SK-MEL-5 (cell line): ENCODE results near the gene RASGRP2. TPM values are rescaled to one million over a fixed set of nuclear protein-coding genes. Genes with fewer than 3 reads are reported as not detected.

Source experiments
- DNase-seq: peaks from one replicate; pipeline ENCODE4 v3.0.0-alpha.2; 2016; ENCODE audit warnings: low read depth, low spot score
- in situ Hi-C: cut with HindIII; loops from 2 replicates; pipeline ENCODE4 v1.10.0; 2016; ENCODE audit warnings: low sequenced_read_pairs, high pct_unique_total_duplicates, low pct_unique_long_range_greater_than_20kb
- polyA plus RNA-seq, 2 experiments: library from polyadenylated mRNA; depleted of rRNA; stranded (reverse); fragments of >200 nt; gene quantifications; 2 replicates each; pipeline ENCODE4 v1.2.3, GENCODE V29; 2015
- total RNA-seq: library from RNA; depleted of rRNA; stranded (reverse); fragments of >200 nt; shearing (Covaris generic); gene quantifications from 2 replicates; pipeline ENCODE4 v1.2.3, GENCODE V29; 2014; rRNA removed

The RASGRP2 gene
- total RNA-seq, result 0.19 TPM in 1 of 2 replicates, not detected in the other
- polyA plus RNA-seq (2015; cell fraction: cytosol; rRNA removed), result 0.21 TPM in 1 of 2 replicates, not detected in the other
- 1.0 and 3.5 TPM in 2 replicates for polyA plus RNA-seq (2015; cell fraction: nucleus; rRNA removed)

- peak; percentile 40 for DNase-seq
- in situ Hi-C loops, result no loop called here
Measured at GRCh38 chr11:64743591-64744543, at the start of gene RASGRP2. TSS of gene RASGRP2 (minus strand) at chr11:64744142. CDS start at chr11:64742866, 1,276 bp downstream.

- in situ Hi-C loops, result no loop called here
Measured at GRCh38 chr11:64792482-64792881, 48.5 kb upstream of the RASGRP2 start.

GRCh38 chr11:64791781-64792291, 47.9 kb upstream of the RASGRP2 start:
- in situ Hi-C loops, result no loop called here

More at GRCh38 chr11:64792482-64792881, 48.5 kb upstream of the RASGRP2 start:
- DNase-seq, result no peak

GRCh38 chr11:64790205-64791095, 46.5 kb upstream of the RASGRP2 start:
- in situ Hi-C loops, result no loop called here
- DNase-seq, result no peak

More at GRCh38 chr11:64791781-64792291, 47.9 kb upstream of the RASGRP2 start:
- DNase-seq, result no peak

GRCh38 chr11:64789331-64790204, 45.6 kb upstream of the RASGRP2 start:
- no peak for DNase-seq
- in situ Hi-C loops, result no loop called here

GRCh38 chr11:64788321-64789215, 44.6 kb upstream of the RASGRP2 start:
- DNase-seq, result no peak
- in situ Hi-C loops, result no loop called here

GRCh38 chr11:64787526-64788320, 43.8 kb upstream of the RASGRP2 start:
- DNase-seq, result peak; percentile 62
- in situ Hi-C loops, result no loop called here

GRCh38 chr11:64786308-64786707, 42.4 kb upstream of the RASGRP2 start:
- no peak for DNase-seq
- in situ Hi-C loops, result no loop called here

- in situ Hi-C loops, result no loop called here
- no peak for DNase-seq
Measured at GRCh38 chr11:64784813-64785581, 41.1 kb upstream of the RASGRP2 start.

- in situ Hi-C loops, result no loop called here
- DNase-seq, result peak; percentile 99
Measured at GRCh38 chr11:64778473-64779298, 34.7 kb upstream of the RASGRP2 start, which contains the start of gene SF1. TSS of gene SF1 (minus strand) at chr11:64778542. CDS start at chr11:64778392, 150 bp downstream.

GRCh38 chr11:64778223-64778472, 34.2 kb upstream of the RASGRP2 start:
- in situ Hi-C loops, result no loop called here

GRCh38 chr11:64777449-64778222, 33.7 kb upstream of the RASGRP2 start:
- in situ Hi-C loops, result no loop called here
- peak; percentile 70 for DNase-seq

More at GRCh38 chr11:64778223-64778472, 34.2 kb upstream of the RASGRP2 start:
- DNase-seq, result no peak

GRCh38 chr11:64776875-64777274, 32.9 kb upstream of the RASGRP2 start:
- in situ Hi-C loops, result no loop called here
- no peak for DNase-seq
